ENCODE data around the gene ISG20.

- TF ChIP-seq EZH2 (IDR thresholded peaks at IDR 0.05) = no peak
- TF ChIP-seq CTCF (IDR thresholded peaks at IDR 0.05) = peak; percentile 47
Measured at GRCh38 chr15:88603885-88604284, 34.9 kb upstream of the ISG20 start.
